SU-DHL-6 (cell line): ENCODE results near the gene MAP4K1.
"Not testable (repeated sequence)": the region's sequence is repeated elsewhere in the genome, so short reads cannot be mapped to it uniquely, and the experiment has no call there.

Source experiments
- EZH2phosphoT487 ChIP-seq: fragments of 200-600 bp; sonication (generic), shearing (Covaris generic); conservative IDR thresholded peaks from 2 replicates; pipeline ENCODE4 v1.6.1; 2018; ENCODE audit warnings: mild to moderate bottlenecking, antibody characterized with exemption, low read length, moderate library complexity, mixed read lengths
- TF ChIP-seq, protein P1 (sequence below): fragments of 200-600 bp; sonication (generic); IDR thresholded peaks from one replicate; pipeline ENCODE4 v1.5.1; 2017; ENCODE audit warnings: antibody characterized with exemption, mild to moderate bottlenecking, low read length, moderate library complexity; ENCODE audit not compliant: insufficient read depth, poor library complexity, severe bottlenecking

DNA sequence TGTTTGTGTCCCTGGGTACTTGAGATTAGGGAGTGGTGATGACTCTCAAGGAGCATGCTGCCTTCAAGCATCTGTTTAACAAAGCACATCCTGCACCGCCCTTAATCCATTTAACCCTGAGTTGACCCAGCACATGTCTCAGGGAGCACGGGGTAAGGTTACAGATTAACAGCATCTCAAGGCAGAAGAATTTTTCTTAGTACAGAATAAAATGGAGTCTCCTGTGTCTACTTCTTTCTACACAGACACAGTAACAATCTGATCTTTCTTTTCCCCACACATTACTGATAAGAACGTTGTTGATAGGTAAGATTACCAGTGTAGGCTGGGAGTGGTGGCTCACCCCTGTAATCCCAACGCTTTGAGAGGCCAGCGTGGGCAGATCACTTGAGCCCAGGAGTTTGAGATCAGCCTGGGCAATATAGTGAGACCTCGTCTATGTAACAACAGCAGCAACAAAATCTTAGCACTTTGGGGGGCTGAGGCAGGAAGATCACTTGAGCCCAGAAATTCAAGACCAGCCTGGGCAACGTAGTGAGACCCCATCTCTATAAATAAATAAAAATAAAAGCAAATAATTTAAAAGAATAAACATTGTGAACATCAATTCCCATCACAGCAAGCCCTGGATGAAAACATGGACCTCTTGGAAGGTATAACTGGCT is 14.2 kb upstream of the MAP4K1 start:
- TF ChIP-seq, protein P1, sequence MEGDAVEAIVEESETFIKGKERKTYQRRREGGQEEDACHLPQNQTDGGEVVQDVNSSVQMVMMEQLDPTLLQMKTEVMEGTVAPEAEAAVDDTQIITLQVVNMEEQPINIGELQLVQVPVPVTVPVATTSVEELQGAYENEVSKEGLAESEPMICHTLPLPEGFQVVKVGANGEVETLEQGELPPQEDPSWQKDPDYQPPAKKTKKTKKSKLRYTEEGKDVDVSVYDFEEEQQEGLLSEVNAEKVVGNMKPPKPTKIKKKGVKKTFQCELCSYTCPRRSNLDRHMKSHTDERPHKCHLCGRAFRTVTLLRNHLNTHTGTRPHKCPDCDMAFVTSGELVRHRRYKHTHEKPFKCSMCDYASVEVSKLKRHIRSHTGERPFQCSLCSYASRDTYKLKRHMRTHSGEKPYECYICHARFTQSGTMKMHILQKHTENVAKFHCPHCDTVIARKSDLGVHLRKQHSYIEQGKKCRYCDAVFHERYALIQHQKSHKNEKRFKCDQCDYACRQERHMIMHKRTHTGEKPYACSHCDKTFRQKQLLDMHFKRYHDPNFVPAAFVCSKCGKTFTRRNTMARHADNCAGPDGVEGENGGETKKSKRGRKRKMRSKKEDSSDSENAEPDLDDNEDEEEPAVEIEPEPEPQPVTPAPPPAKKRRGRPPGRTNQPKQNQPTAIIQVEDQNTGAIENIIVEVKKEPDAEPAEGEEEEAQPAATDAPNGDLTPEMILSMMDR, result not testable (repeated sequence)
- TF ChIP-seq EZH2phosphoT487, result not testable (repeated sequence)
